C4-2B (cell line): ENCODE results near the gene CCER1.

ENCODE experiments used
- CTCF ChIP-seq: fragments of 450-650 bp; conservative IDR thresholded peaks from 2 replicates; pipeline ENCODE4 v1.5.1; 2017; ENCODE audit warnings: mild to moderate bottlenecking
- ZFX ChIP-seq: fragments of 450-650 bp; IDR thresholded peaks from 2 replicates; pipeline ENCODE4 v1.6.1; 2017

- TF ChIP-seq CTCF (no peak), ZFX (no peak)
Measured at GRCh38 chr12:90947869-90948268, 7.1 kb downstream of the CCER1 start.
